Vagina (tissue), 2 donors: Measurements from ENCODE around the gene RPS8.

ENCODE experiments used
- CTCF ChIP-seq, 3 experiments: fragments of 450-650 bp in 2 of 3; fragments of 200-600 bp in 1 of 3; sonication (generic) in 1 of 3; IDR thresholded peaks; one replicate each; pipeline ENCODE4 v1.5.1; 2017 to 2019; ENCODE audit warnings: antibody characterized with exemption in 3 of 3, mild to moderate bottlenecking in 2 of 3, moderate library complexity in 2 of 3
- POLR2A ChIP-seq, 2 donors: fragments of 450-650 bp; IDR thresholded peaks; one replicate each; pipeline ENCODE4 v1.6.1; 2017; ENCODE audit warnings: antibody characterized with exemption in 2 of 2, mild to moderate bottlenecking in 2 of 2, moderate library complexity in 2 of 2

GRCh38 chr1:44802306-44803061, 27.1 kb downstream of the RPS8 start:
- TF ChIP-seq CTCF (IDR thresholded peaks at IDR 0.05) (no peak), POLR2A (IDR thresholded peaks at IDR 0.05) (no peak)
